Measurements from ENCODE around the gene QRICH1.

Gene QRICH1

DNA sequence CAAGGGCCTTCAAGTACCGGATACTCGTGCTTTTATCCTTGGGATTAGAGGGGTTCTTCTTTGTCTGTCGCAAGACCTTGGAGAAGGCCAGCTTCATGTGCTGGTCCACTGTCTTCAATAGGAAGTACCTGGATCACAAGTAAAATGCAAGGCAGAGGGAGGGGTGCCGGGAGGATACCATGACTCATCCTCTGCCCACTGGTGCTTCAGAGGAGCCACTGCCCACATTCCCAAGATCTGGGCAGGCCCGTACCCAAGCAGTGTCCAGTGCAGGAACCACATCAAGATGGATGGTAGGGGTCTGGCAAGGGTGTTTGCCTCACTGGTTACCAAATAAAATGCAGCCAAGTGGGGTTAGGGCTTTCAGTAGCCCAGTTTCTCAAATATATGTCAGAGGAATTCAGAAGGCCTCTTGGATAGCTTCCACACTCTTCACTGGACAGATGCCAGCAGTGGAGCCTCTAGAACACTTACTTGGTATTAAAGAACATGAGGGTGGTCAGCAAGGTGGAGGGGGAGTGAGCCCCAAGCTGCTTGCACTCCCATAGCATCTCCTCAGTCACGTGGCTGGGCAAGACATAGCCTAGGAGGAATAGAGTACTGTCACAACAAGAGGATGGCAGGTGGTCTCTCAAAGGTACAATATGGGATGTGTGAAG, 61.1 kb downstream of the QRICH1 start:
- peak; percentile 28 for DNase-seq (ENCODE audit: low read depth)

DNA sequence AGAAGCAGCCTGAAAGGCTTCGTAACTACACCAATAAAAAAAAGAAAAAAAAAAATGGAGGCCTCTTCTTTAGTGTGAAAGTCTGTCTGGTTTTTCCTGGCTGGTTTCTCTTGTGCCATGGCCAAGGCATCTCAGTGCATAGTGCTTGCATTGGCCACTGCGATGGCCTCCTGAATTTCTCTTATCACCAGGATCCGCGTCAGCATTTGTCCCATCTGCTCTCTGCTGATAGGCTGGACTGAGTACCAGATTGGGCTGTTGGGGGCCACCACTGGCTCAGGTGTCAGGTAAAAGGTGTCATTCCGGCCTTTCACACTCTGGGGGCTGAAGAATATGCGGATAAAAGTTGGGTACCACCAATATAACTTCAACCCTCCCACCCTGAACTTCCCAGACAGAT, 63.5 kb downstream of the QRICH1 start:
- no peak for DNase-seq (ENCODE audit: low read depth)

DNA sequence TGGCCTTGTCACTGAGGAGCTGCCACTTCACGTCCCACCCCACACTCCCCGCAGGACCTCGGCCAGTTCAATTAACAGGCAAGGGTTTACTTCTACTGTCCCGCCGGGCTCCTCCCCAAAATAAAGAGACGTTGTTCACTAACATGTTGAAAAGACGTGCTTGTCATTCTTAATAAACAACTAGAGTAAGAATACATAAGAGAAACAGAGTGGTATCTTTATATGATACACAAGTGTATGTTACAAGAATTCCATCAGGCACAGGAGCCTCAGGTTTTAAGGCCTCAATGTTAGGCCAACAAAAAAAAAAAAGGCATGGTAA, 64.3 kb downstream of the QRICH1 start:
- no peak for DNase-seq (ENCODE audit: low read depth)

DNA sequence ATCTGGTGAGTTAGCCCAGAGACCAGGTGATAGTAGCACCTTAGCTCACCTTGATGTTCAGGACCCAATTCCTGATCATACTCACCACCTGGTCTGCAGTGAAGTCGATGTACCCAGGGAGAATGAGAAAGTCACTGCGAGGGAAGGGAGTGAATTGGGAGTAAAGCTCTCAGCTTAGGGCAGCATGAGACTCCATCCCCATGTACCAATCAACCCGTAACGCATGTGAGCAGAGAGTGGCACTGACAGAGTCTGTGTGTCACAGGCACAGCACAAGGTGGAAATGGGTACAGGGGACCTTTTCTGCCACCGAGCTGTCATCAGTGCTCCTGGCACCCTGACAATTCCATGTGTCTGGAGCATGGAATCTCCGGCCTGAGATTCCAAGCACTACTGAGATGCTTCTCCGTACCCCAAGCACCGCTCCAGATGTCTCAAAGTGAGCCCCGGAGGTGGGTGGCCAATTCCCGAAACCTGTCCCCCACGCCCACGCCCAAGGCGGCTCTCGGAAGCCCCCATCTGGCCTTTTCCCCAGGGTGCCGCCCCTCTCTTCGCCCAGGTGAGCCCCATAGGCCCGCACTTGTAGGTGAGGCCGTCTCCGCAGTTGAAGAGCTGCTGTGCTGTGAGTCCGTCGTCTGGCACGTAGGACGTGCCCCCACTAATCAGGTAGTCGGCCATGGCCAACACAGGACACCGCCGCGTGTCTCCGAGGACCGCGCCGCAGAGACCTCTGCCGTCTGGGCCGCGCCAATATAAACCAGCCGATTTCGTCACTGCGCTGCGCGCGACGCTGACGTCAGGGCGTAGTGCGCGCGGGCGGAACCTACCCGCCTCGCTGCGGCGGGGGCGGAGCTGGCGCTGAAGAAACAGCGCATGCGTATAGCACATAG, 65.0 kb downstream of the QRICH1 start, which contains the start of gene IMPDH2:
TSS of gene IMPDH2 (minus strand) at position 726 of the 890 bp plus-strand sequence. CDS start at position 678, 48 bp downstream.
- peak; percentile 93 for DNase-seq (ENCODE audit: low read depth)

GRCh38 chr3:49028298-49028672, 65.6 kb downstream of the QRICH1 start:
- no peak for DNase-seq (ENCODE audit: low read depth)

- no peak for DNase-seq (ENCODE audit: low read depth)
Observed at GRCh38 chr3:49027634-49028033, 66.2 kb downstream of the QRICH1 start.

DNA sequence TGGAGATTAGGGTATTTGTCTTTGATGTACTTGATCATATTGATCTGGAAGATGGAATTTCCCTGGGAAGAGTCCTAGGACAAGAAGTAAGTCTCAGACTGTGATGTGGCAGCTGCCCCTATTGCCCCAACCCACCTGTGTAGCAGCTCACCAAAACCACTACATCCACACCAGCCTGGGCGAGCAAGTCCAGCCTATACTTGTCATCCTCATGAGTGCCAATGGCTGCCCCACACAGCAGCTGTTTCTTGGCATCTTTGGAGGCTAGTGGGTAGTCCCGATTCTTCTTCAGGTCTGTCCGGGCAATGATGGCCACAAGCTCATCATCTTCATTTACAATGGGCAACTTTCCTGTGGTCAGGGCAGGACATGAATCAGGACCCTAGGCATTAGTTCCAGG, 67.3 kb downstream of the QRICH1 start:
- DNase-seq (ENCODE audit: low read depth), result no peak

DNA sequence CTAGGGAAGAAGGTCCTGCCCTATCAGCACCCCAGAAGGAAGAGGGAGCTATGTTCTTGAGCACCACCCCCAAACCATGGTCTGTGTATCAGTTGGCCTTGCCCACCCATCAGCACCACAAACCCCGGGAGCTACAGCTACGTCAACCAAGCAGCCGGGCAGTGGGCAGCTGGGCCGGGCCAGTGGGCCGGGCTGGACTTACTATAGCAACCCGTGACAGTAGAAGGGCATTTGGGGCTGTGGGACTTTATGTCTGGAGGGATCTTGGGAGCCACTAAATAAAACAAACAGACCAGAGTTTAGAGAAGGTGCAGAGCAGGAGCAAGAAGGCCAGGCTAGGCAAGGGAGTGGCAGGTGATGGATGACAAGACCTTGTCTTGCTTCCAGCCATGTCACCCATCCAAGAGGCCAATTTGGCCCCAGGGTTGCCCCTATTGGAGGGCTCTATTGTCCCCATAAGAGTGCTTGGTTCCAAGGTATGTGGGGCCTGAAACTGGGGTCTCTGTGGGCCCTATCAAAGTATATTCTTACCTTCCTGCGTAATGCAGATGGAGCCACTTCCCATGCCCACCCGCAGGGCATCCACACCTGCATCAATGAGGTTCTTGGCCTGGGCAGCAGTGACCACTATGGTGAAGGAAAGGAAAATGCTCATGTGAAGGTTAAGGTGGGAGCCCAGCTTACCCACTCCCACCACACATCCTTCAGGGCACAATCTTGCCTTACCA, 67.9 kb downstream of the QRICH1 start:
- DNase-seq (ENCODE audit: low read depth), result no peak

DNA sequence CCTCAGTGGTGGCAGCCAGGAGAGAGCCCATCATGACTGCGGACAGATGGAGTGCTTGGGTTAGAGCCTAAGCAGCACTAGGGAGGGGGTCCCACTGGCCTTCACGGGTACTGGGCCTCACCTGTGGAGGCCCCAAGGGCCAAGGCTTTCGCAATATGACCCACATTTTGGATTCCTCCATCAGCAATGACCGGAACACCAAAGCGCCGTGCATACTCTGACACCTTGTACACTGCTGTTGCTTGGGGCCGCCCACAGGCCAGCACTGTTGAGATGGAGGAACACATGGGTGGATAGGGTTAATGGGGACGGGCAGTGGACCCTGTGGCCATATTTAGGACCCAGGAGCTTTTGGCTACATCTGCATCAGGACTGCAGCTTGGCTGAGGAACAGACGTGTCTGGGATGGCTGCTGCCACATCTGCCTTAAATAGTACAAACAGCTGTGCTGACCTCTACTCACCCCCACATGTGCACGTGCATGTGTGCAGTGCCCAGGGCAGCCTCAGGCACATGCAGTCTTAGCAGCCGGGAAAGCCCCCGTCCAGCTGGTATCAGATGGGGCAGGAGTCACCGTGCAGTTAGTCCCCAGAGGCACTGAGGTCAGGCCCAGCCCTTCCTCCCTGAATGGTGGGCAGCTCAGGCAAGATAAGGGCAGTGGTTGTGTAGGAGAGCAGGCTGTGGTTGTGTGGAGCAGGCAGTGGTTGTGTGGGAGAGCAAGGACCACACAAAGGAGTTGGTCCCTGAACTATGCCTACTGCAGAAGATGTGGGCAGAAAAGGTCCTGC, 68.7 kb downstream of the QRICH1 start:
- no peak for DNase-seq (ENCODE audit: low read depth)

- no peak for DNase-seq (ENCODE audit: low read depth)
Observed at GRCh38 chr3:49024449-49024848, 69.4 kb downstream of the QRICH1 start.

DNA sequence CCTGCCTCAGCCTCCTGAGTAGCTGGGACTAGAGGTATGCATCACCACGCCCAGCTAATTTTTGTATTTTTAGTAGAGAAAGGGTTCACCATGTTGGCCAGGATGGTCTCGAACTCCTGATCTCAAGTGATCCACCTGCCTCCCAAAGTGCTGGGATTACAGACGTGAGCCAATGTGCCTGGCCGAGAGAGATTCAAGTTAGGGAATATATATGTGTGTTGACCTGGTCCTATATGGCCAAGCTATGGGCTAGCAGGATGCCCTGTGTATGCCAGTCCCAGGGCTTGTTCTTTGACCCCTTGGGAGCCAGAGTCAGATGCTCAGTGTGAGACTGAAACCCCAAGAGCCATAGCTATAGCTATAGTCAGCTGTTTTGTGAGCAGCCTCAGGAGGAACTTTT, 70.1 kb downstream of the QRICH1 start:
- no peak for DNase-seq (ENCODE audit: low read depth)

DNA sequence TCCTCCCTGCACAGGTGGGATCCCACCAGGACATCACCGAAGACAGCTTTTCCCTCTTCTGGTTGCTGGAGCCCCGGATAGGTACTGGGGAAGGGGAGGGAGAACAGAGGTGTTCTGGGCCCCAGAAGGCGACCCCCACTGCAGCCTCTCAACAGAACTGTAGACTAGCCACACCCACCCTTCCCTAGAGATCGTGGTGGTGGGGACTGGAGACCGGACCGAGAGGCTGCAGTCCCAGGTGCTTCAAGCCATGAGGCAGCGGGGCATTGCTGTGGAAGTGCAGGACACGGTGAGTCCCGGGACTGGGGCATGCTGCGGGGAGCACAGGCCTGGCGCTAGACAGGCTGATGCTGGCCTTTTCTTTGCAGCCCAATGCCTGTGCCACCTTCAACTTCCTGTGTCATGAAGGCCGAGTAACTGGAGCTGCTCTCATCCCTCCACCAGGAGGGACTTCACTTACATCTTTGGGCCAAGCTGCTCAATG, 71.1 kb downstream of the QRICH1 start:
- peak; percentile 60 for DNase-seq (ENCODE audit: low read depth)

- peak; percentile 92 for DNase-seq (ENCODE audit: low read depth)
Observed at GRCh38 chr3:49021813-49022687, 71.8 kb downstream of the QRICH1 start, which contains the start of gene NDUFAF3. NDUFAF3 (plus strand) TSS chr3:49022121; CDS start chr3:49022145, 24 bp downstream.

DNA sequence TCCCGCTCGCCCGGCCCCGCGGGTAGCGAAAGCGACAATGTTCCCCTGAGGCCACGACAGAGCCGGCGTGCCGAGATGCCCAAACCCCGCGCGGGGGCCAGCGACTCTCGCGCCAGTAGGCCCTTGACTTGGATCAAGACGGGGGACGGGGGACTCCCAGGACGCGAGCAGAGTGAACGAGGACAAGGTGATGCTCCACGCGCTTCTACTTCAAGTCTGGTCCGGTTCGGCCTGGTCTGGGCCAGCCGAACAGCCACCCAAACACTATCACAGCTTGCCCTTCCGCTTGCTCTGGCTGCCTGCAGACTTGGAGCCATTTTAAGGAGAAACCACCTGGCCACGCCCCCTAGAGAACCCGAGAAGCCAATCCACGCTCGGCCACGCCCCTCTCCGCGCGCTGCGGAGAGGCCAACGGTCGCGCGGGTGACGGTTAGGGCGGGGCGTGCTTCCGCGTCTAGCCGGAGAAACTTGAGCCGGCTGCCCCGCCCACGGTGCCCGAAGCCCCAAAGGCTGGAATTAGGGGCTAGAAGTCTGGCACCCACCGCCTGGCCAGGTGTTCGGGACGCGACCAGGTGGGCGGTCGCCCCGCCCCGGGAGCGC, 72.6 kb downstream of the QRICH1 start:
- peak; percentile 98 for DNase-seq (ENCODE audit: low read depth)

- DNase-seq (ENCODE audit: low read depth), result peak; percentile 40
Observed at GRCh38 chr3:49020330-49021212, 73.3 kb downstream of the QRICH1 start.

DNA sequence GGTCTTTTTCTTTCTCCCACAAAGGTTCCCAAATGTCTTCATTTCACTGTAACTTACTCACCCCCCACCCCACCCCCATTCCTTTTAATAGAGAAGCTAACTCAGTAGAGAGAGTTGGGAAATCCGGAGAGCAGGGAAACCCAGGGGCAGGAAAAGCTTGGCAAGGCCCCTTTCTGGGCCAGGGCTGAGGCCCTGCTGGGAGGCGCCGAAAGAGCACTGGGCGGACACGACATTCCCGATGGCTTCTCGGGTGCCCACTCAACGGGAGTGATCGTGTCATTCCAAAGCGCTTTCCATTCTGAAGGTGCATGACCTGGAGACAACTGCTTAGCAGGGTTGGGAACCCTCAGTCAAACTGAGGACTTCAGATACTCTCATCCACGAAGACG, 73.9 kb downstream of the QRICH1 start:
- DNase-seq (ENCODE audit: low read depth), result no peak

DNA sequence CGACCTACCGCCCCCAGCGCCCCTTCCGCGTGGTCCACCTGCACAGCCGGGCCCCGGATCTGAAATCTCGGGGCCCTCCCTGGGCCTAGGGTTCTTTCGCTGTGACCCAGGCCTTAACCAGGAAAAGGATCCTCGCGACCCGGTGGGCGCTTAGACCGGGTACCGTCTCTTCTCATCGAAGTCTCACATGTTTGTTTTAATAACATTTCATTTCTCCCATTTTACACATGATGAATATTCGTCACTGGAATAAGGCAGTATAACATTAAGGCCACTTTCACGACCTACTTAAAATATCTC, 75.2 kb downstream of the QRICH1 start:
- peak; percentile 28 for DNase-seq (ENCODE audit: low read depth)

- peak; percentile 66 for DNase-seq (ENCODE audit: low read depth)
Observed at GRCh38 chr3:49017971-49018706, 75.7 kb downstream of the QRICH1 start, which contains the start of gene DALRD3. DALRD3 (minus strand) TSS chr3:49018580; CDS start chr3:49018564, 16 bp downstream.
